Nephron progenitor cell (in vitro differentiated cells): ENCODE measurements around the gene RUNX1.

Experiments
- DNase-seq: peaks from one replicate; pipeline ENCODE4 v3.0.0; 2021
- H3K27ac Mint-ChIP-seq: 2 replicates; pipeline ENCODE4 v1.8.0; 2021; ENCODE audit warnings: mild to moderate bottlenecking, moderate library complexity, mixed read lengths
- H3K27me3 Mint-ChIP-seq: 2 replicates; pipeline ENCODE4 v1.8.0; 2021; ENCODE audit warnings: mild to moderate bottlenecking, low read depth, mixed read lengths; ENCODE audit not compliant: poor library complexity
- H3K36me3 Mint-ChIP-seq: 2 replicates; pipeline ENCODE4 v1.8.0; 2021; ENCODE audit warnings: low read depth, mixed read lengths
- H3K4me1 Mint-ChIP-seq: 2 replicates; pipeline ENCODE4 v1.8.0; 2021; ENCODE audit warnings: mixed read lengths
- H3K4me3 Mint-ChIP-seq: 2 replicates; pipeline ENCODE4 v1.8.0; 2021; ENCODE audit warnings: mild to moderate bottlenecking, moderate library complexity, mixed read lengths
- H3K9me3 Mint-ChIP-seq: 2 replicates; pipeline ENCODE4 v1.8.0; 2021; ENCODE audit warnings: mild to moderate bottlenecking, moderate library complexity, mixed read lengths
- CTCF ChIP-seq: fragments of 200-600 bp; sonication (generic); IDR thresholded peaks from 2 replicates; pipeline ENCODE4 v1.5.0; 2021; ENCODE audit warnings: antibody characterized with exemption

The RUNX1 gene

GRCh38 chr21:34761758-34762330 is 287.3 kb downstream of the RUNX1 start:
- Mint-ChIP-seq H3K27me3 (peaks cover 3% of the 10 kb centered on the region), H3K4me1 (no peaks in the 10 kb centered on the region), H3K36me3 (no peaks in the 10 kb centered on the region), H3K9me3 (peaks cover 7% of the 10 kb centered on the region), H3K27ac (no peak overlapping the region), H3K4me3 (no peak overlapping the region)
- DNase-seq: no peak
- TF ChIP-seq CTCF: no peak

GRCh38 chr21:34754690-34755647 is 294.1 kb downstream of the RUNX1 start:
- Mint-ChIP-seq H3K27ac (no peak overlapping the region), H3K36me3 (no peaks in the 10 kb centered on the region), H3K27me3 (peaks cover 3% of the 10 kb centered on the region), H3K4me3 (no peak overlapping the region), H3K4me1 (no peaks in the 10 kb centered on the region), H3K9me3 (no peaks in the 10 kb centered on the region)
- no peak for DNase-seq
- no peak for TF ChIP-seq CTCF

GRCh38 chr21:34748862-34749261 is 300.2 kb downstream of the RUNX1 start:
- H3K4me3 Mint-ChIP-seq: no peak overlapping the region
- no peaks in the 10 kb centered on the region for H3K9me3 Mint-ChIP-seq
- H3K36me3 Mint-ChIP-seq: no peaks in the 10 kb centered on the region
- H3K27me3 Mint-ChIP-seq: peaks cover 5% of the 10 kb centered on the region
- no peak for DNase-seq
- no peak for TF ChIP-seq CTCF
- peaks cover 10% of the 10 kb centered on the region for H3K4me1 Mint-ChIP-seq
- no peak overlapping the region for H3K27ac Mint-ChIP-seq

- peak; percentile 71 for DNase-seq
- Mint-ChIP-seq H3K9me3 (no peaks in the 10 kb centered on the region), H3K36me3 (no peaks in the 10 kb centered on the region), H3K4me3 (no peak overlapping the region), H3K27me3 (peaks cover 26% of the 10 kb centered on the region), H3K4me1 (peaks cover 10% of the 10 kb centered on the region), H3K27ac (no peak overlapping the region)
- peak; percentile 89 for TF ChIP-seq CTCF
These were observed 303.4 kb downstream of the RUNX1 start for GRCh38 chr21:34745557-34746255.

- no peak overlapping the region for H3K27ac Mint-ChIP-seq
- DNase-seq: no peak
- H3K4me3 Mint-ChIP-seq: no peak overlapping the region
- H3K36me3 Mint-ChIP-seq: no peaks in the 10 kb centered on the region
- TF ChIP-seq CTCF: no peak
- H3K4me1 Mint-ChIP-seq: peaks cover 10% of the 10 kb centered on the region
- H3K27me3 Mint-ChIP-seq: peaks cover 30% of the 10 kb centered on the region
- H3K9me3 Mint-ChIP-seq: no peaks in the 10 kb centered on the region
These were observed 304.3 kb downstream of the RUNX1 start for GRCh38 chr21:34744801-34745200.
